Right lobe of liver (tissue), 4 donors: ENCODE measurements around the gene P3H2.

Source experiments
- POLR2A ChIP-seq: fragments of 450-650 bp; IDR thresholded peaks from one replicate; pipeline ENCODE4 v1.6.1; 2017; ENCODE audit warnings: antibody characterized with exemption, mild to moderate bottlenecking
- TF ChIP-seq, protein P1 (sequence below), 4 donors: fragments of 200-600 bp in 3 of 4; fragments of 450-650 bp in 1 of 4; IDR thresholded peaks; one replicate each; pipeline versions ENCODE4 v1.5.1 to v1.8.0; 2016 to 2022; ENCODE audit warnings: antibody characterized with exemption in 4 of 4, mild to moderate bottlenecking in 2 of 4
- donor health status: DM: no; HTN: no; CAD: no.
- donor health status: DM: no; HTN: no; CAD: no.
- donor health status: DM: no; HTN: yes; CAD: no.

DNA sequence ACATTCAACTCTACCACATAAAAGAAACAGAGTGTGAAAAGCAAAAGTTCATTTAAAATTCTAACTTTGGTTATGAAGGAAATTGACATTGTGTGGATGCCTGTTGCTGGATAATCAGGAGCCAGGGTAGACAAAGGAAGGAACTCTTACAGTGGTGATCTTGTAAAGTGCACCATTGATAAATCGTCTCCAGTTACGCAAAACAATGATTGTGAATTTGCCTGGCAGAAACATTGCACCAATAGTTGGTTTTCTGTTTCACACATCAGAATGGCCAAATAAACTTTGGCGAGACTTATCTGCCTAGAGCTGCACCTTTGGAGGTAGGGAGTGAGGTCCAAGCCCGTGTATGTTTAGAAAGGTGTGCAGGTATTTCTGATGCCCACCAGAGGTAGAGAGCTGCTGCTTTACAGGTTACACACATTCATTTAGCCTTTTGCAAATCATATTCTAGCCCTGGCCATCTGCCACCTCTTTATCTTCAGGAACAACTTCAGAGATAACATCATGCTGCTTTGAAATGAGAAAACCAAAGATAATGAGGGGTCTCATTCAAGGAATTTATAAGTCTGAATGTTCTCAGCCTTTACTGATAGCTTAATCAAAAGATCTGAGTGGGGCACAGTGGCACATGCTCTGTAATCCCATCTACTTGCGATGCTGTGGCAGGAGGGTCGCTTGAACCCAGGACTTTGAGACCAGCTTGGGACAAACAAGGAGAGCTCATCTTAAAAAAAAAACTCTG lies 47.4 kb upstream of the P3H2 start:
- TF ChIP-seq POLR2A = no peak
- TF ChIP-seq, protein P1, sequence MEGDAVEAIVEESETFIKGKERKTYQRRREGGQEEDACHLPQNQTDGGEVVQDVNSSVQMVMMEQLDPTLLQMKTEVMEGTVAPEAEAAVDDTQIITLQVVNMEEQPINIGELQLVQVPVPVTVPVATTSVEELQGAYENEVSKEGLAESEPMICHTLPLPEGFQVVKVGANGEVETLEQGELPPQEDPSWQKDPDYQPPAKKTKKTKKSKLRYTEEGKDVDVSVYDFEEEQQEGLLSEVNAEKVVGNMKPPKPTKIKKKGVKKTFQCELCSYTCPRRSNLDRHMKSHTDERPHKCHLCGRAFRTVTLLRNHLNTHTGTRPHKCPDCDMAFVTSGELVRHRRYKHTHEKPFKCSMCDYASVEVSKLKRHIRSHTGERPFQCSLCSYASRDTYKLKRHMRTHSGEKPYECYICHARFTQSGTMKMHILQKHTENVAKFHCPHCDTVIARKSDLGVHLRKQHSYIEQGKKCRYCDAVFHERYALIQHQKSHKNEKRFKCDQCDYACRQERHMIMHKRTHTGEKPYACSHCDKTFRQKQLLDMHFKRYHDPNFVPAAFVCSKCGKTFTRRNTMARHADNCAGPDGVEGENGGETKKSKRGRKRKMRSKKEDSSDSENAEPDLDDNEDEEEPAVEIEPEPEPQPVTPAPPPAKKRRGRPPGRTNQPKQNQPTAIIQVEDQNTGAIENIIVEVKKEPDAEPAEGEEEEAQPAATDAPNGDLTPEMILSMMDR (IDR thresholded peaks at IDR 0.05) = no peak
